Muscle of arm (tissue), 14 donors: ENCODE measurements around the gene OTOA. TPM values are rescaled to one million over a fixed set of nuclear protein-coding genes. Genes with fewer than 3 reads are reported as not detected.
"Not testable (repeated sequence)": the region's sequence is repeated elsewhere in the genome, so short reads cannot be mapped to it uniquely, and the experiment has no call there.

Experiments
- DNase-seq: peaks from one replicate; pipeline ENCODE4 v3.0.0-alpha.2; 2013
- long read RNA-seq, 11 donors: transcript quantifications; one replicate each; lab custom pipeline, GENCODE V29; 2026
- polyA plus RNA-seq, 12 donors: library from polyadenylated mRNA; unstranded; fragments of 120-200 nt; gene quantifications; one replicate each; pipeline ENCODE4 v1.2.1, GENCODE V29; 2013; ENCODE audit not compliant: insufficient read length in 12 of 12

The OTOA gene
- polyA plus RNA-seq, result under 1 TPM in 4 of 12 donors, not detected in 8; 0.07 to 0.36 (median 0.16) TPM
- long read RNA-seq, donor 1, result 0 reads
- long read RNA-seq, donor 2, result 0 reads
- long read RNA-seq, donor 3, result 0 reads
- long read RNA-seq, donor 4, result 0 reads
- long read RNA-seq, donor 5, result 0 reads
- long read RNA-seq, donor 6, result 0 reads
- long read RNA-seq, donor 7, result 0 reads
- long read RNA-seq, donor 8, partial matches to known transcripts, result 0 of 1 reads
- long read RNA-seq, donor 8, other reads (novel, unspliced or antisense), result 0 of 1 reads
- long read RNA-seq, donor 9, result 0 reads
- long read RNA-seq, donor 10, result 0 reads
- long read RNA-seq, donor 11, result 0 reads

GRCh38 chr16:21663889-21664647, at the start of gene OTOA:
TSS of gene OTOA (plus strand) at chr16:21663968. CDS start at chr16:21678515, 14,547 bp downstream.
- DNase-seq, result no peak

- no peak for DNase-seq
Observed at GRCh38 chr16:21614896-21615295, 48.9 kb upstream of the OTOA start.

- DNase-seq, result no peak
Observed at GRCh38 chr16:21617607-21618006, 46.2 kb upstream of the OTOA start.

- DNase-seq, result no peak
Observed at GRCh38 chr16:21618281-21618680, 45.5 kb upstream of the OTOA start.

GRCh38 chr16:21619765-21620425, 43.9 kb upstream of the OTOA start:
- no peak for DNase-seq

- DNase-seq, result no peak
Observed at GRCh38 chr16:21620592-21620991, 43.2 kb upstream of the OTOA start.

GRCh38 chr16:21622545-21622944, 41.2 kb upstream of the OTOA start:
- DNase-seq, result no peak

GRCh38 chr16:21625026-21625425, 38.7 kb upstream of the OTOA start:
- no peak for DNase-seq

GRCh38 chr16:21626659-21627277, 37.0 kb upstream of the OTOA start:
- DNase-seq, result no peak

GRCh38 chr16:21628121-21628726, 35.5 kb upstream of the OTOA start:
- DNase-seq, result no peak

GRCh38 chr16:21628772-21629171, 35.0 kb upstream of the OTOA start:
- no peak for DNase-seq

- not testable (repeated sequence) for DNase-seq
Observed at GRCh38 chr16:21629616-21630539, 33.9 kb upstream of the OTOA start.

GRCh38 chr16:21630866-21631265, 32.9 kb upstream of the OTOA start:
- not testable (repeated sequence) for DNase-seq

- not testable (repeated sequence) for DNase-seq
Observed at GRCh38 chr16:21631376-21631775, 32.4 kb upstream of the OTOA start.

GRCh38 chr16:21631951-21632575, 31.7 kb upstream of the OTOA start:
- not testable (repeated sequence) for DNase-seq

GRCh38 chr16:21634216-21634615, 29.6 kb upstream of the OTOA start:
- DNase-seq, result no peak

- not testable (repeated sequence) for DNase-seq
Observed at GRCh38 chr16:21635694-21636093, 28.1 kb upstream of the OTOA start.

- no peak for DNase-seq
Observed at GRCh38 chr16:21637032-21637968, 26.5 kb upstream of the OTOA start.

- DNase-seq, result no peak
Observed at GRCh38 chr16:21638573-21638975, 25.2 kb upstream of the OTOA start.
